GM23338 (cell line): ENCODE results near the gene ULBP3.

Experiments
- CREB1 ChIP-seq: fragments of 250-450 bp; sonication (Bioruptor Pico); IDR thresholded peaks from 2 replicates; pipeline ENCODE4 v1.5.0; 2020; ENCODE audit warnings: low read depth, mild to moderate bottlenecking, moderate library complexity
- CTCF ChIP-seq, 2 experiments: fragments of 200-600 bp in 1 of 2; sonication (generic) in 1 of 2; conservative IDR thresholded peaks; 2 replicates each; pipeline versions ENCODE4 v1.5.1 to v1.6.1; 2016 to 2017; ENCODE audit warnings: antibody characterized with exemption in 2 of 2, low read depth in 2 of 2, mild to moderate bottlenecking in 2 of 2, moderate library complexity in 1 of 2
- ETS1 ChIP-seq: IDR thresholded peaks from 2 replicates; pipeline ENCODE4 v1.6.1; 2016; ENCODE audit warnings: antibody characterized with exemption
- EZH2 ChIP-seq: fragments of 200-600 bp; sonication (generic); IDR thresholded peaks from one replicate; pipeline ENCODE4 v1.8.0; 2017; ENCODE audit warnings: antibody characterized with exemption, mild to moderate bottlenecking, low read depth; ENCODE audit not compliant: unreplicated experiment
- EZH2phosphoT487 ChIP-seq: fragments of 200-600 bp; sonication (generic); IDR thresholded peaks from one replicate; pipeline ENCODE4 v1.8.1; 2018; ENCODE audit warnings: antibody characterized with exemption; ENCODE audit not compliant: unreplicated experiment
- JUNB ChIP-seq: IDR thresholded peaks from one replicate; pipeline ENCODE4 v1.6.1; 2016; ENCODE audit warnings: antibody characterized with exemption; ENCODE audit not compliant: unreplicated experiment
- NANOG ChIP-seq: IDR thresholded peaks from 2 replicates; pipeline ENCODE4 v1.6.1; 2016; ENCODE audit warnings: antibody characterized with exemption, borderline replicate concordance
- POLR2AphosphoS5 ChIP-seq: IDR thresholded peaks from 2 replicates; pipeline ENCODE4 v1.6.1; 2016; ENCODE audit warnings: antibody characterized with exemption, low read depth
- REST ChIP-seq: IDR thresholded peaks from one replicate; pipeline ENCODE4 v1.6.1; 2018; ENCODE audit warnings: antibody characterized with exemption; ENCODE audit not compliant: unreplicated experiment
- STAT1 ChIP-seq: IDR thresholded peaks from one replicate; pipeline ENCODE4 v1.6.1; 2016; ENCODE audit warnings: antibody characterized with exemption; ENCODE audit not compliant: unreplicated experiment
- ZNF114 ChIP-seq: fragments of 250-450 bp; sonication (Bioruptor Pico); IDR thresholded peaks from 2 replicates; pipeline ENCODE4 v1.5.0; 2020; ENCODE audit warnings: mild to moderate bottlenecking, moderate library complexity
- ZNF331 ChIP-seq: fragments of 250-450 bp; sonication (Bioruptor Pico); IDR thresholded peaks from 2 replicates; pipeline ENCODE4 v1.5.0; 2020; ENCODE audit warnings: low read depth, mild to moderate bottlenecking, moderate library complexity
- ZNF462 ChIP-seq: fragments of 250-450 bp; sonication (Bioruptor Pico); IDR thresholded peaks from 2 replicates; pipeline ENCODE4 v1.5.0; 2020; ENCODE audit warnings: mild to moderate bottlenecking, moderate library complexity

GRCh38 chr6:150038202-150039062 lies 30.5 kb downstream of the ULBP3 start:
- TF ChIP-seq CTCF (conservative IDR thresholded peaks at IDR 0.05; ENCODE audit: low read depth in 2 of 2) (no peak), CREB1 (CRISPR knock-in tag) (no peak), POLR2AphosphoS5 (no peak), ETS1 (no peak), EZH2phosphoT487 (no peak), EZH2 (peak; percentile 30), STAT1 (no peak), JUNB (no peak), REST (no peak), ZNF331 (CRISPR knock-in tag) (no peak), ZNF462 (CRISPR knock-in tag) (no peak), ZNF114 (CRISPR knock-in tag) (no peak), NANOG (no peak)
